ENCODE data around the gene FARP2.

DNA sequence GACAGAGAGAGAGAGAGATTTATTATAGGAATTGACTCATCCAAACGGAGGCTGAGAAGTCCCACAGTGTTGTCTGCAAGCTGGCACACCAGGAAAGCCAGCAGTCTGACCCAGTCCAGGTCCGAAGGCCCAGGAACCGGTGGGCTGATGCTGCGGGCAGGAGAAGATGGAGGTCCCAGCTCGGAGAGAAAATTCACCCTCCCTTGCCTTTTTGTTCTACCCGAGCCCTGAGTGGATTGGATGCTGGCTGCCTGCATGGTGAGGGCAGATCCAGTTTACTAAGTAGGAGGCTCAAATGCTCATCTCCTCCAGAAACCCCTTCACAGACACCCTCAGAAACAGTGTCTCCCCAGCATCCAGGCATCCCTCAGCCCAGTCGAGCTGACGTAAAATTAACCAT lies 174.5 kb downstream of the FARP2 start:
- TF ChIP-seq, protein P1, sequence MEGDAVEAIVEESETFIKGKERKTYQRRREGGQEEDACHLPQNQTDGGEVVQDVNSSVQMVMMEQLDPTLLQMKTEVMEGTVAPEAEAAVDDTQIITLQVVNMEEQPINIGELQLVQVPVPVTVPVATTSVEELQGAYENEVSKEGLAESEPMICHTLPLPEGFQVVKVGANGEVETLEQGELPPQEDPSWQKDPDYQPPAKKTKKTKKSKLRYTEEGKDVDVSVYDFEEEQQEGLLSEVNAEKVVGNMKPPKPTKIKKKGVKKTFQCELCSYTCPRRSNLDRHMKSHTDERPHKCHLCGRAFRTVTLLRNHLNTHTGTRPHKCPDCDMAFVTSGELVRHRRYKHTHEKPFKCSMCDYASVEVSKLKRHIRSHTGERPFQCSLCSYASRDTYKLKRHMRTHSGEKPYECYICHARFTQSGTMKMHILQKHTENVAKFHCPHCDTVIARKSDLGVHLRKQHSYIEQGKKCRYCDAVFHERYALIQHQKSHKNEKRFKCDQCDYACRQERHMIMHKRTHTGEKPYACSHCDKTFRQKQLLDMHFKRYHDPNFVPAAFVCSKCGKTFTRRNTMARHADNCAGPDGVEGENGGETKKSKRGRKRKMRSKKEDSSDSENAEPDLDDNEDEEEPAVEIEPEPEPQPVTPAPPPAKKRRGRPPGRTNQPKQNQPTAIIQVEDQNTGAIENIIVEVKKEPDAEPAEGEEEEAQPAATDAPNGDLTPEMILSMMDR (conservative IDR thresholded peaks at IDR 0.05), result no peak
- TF ChIP-seq EZH2 (IDR thresholded peaks at IDR 0.05; ENCODE audit: low read depth), result no peak

All from PC-9 (cell line).